WI38 (cell line): ENCODE measurements around the gene KIF3A.

Source experiments
- H3K4me3 ChIP-seq: 2 replicates; pipeline ENCODE4 v1.5.1; 2011; ENCODE audit warnings: low read depth, mild to moderate bottlenecking, control low read depth, low read length
- TF ChIP-seq, protein P1 (sequence below): IDR thresholded peaks from 2 replicates; pipeline ENCODE4 v1.5.1; 2012; ENCODE audit warnings: low read depth, mild to moderate bottlenecking, control low read depth, low read length

Gene KIF3A

DNA sequence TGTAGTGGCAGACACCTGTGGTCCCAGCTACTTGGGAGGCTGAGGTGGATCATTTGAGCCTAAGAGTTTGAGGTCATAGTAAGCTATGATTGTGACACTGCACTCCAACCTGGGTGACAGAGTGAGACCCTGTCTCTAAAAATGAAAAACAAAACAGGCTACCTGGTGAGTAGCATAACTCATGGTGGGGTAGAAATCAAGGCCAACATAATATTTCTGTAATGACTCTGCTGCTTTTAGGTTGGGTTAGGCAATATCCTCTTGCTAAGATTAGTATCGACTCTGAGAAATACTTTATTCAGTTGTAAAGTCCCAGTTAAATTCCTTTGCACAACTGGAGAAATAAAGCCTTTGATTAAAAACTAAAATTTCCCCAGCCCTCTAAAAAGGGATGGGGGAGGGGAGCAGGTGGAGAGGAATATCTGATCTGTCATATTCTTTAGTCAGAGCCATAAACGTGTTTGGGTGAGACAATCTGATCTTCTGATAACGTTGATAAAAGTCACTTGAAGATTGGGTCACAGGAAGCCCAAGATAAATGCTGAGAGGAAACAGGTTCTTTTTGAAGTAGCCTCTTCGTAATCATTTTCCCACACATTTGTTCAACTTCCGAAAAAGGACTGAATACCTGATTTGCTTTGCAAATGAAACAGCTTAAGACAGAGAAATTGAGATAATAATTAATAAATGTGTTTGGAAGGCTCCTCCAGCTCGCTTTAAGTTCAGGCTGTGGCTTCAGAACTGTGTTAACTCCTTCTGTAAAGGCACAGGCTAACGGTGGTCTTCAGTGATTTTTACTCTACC is 48.6 kb downstream of the KIF3A start:
- no peak overlapping the region for H3K4me3 ChIP-seq
- TF ChIP-seq, protein P1, sequence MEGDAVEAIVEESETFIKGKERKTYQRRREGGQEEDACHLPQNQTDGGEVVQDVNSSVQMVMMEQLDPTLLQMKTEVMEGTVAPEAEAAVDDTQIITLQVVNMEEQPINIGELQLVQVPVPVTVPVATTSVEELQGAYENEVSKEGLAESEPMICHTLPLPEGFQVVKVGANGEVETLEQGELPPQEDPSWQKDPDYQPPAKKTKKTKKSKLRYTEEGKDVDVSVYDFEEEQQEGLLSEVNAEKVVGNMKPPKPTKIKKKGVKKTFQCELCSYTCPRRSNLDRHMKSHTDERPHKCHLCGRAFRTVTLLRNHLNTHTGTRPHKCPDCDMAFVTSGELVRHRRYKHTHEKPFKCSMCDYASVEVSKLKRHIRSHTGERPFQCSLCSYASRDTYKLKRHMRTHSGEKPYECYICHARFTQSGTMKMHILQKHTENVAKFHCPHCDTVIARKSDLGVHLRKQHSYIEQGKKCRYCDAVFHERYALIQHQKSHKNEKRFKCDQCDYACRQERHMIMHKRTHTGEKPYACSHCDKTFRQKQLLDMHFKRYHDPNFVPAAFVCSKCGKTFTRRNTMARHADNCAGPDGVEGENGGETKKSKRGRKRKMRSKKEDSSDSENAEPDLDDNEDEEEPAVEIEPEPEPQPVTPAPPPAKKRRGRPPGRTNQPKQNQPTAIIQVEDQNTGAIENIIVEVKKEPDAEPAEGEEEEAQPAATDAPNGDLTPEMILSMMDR = no peak

DNA sequence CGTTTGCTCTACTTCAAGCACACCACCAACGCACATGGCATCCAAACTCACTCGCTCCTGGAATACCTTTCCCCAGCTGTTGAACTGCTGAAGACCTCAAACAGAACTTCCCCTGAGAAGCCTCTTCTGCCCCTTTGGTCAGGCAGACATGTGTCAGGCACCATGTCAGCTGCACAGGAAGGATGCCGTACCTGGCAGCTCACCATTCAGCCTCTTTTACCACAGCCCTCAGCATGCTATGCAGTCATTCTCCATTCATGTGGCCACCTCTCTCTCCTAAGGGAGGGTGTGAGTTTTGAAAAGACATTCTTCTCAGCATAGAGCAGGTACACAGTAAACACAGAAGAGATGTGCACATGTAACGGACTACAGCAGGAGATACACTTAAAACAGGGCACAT is 49.4 kb downstream of the KIF3A start:
- TF ChIP-seq, protein P1 = no peak
- no peak overlapping the region for H3K4me3 ChIP-seq

DNA sequence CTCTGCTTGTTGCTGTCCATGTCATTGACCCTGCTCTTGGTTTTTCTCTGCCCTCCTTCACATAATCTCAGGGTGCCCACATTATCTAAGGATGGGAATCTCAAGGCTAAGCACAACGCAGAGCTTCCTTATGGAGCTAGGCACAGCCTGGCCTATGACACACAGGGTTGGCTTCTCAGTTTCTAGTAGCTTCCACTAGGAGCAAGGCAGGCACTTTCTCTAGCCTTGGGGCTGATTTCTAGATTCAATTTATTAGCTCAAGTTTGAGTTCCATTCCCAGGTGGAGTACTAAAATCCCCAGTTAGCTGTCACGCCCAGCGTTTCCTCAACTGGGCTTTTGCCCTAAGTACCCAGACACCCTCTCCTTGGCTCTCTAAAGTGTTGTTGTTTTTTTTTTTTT is 51.2 kb downstream of the KIF3A start:
- TF ChIP-seq, protein P1 = no peak
- H3K4me3 ChIP-seq = no peak overlapping the region

DNA sequence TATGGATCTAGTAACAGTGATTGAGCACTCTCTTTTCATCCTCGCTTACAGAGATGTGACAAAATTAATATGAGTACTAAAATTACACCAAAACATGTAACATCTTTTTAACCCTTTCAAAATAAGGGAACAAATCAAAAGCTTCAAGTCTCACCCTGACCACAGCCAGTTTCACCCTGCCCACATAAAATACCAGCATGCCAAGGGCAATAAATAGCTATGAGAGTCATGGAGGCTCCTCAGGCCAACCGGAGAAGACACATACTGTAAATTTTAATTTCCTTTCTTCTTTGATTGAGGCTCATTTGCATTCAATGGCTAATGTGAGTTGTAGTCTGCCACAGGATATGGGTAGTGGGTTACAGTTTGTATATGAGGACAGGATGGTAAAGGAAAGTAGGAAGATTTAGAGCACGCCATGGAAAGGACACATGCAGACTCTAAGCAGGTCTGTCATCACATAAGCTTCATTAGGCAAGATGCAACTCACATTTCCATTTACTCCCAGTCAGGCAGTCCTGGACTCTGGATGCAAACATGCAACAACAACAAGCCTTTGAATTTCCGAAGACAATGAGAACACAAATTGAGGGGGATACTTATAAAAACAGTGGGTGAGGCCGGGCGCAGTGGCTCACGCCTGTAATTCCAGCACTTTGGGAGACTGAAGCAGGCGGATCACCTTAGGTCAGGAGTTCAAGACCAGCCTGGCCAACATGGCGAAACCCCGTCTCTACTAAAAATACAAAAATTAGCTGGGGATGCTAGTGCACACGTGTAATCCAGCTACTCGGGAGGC is 52.2 kb downstream of the KIF3A start:
- H3K4me3 ChIP-seq = no peak overlapping the region
- TF ChIP-seq, protein P1 = no peak

DNA sequence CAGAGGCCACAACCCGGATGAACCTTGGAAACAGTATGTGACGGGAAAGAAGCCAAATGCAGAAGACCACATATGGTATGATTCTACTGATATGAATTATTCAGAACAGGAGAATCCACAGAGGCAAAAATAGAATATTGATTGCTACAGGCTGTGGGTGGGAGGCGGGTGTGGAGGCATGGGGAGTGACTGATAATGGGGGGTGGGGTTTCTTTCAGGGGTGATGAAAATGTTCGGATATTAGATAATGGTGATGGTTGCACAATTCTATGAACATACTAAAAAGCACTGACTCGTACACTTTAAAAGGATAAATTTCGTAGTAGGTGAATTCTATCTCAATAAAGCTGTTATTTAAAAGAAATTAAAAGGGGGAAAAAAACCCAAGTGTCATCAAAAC is 52.9 kb downstream of the KIF3A start:
- no peak overlapping the region for H3K4me3 ChIP-seq
- TF ChIP-seq, protein P1 = no peak

DNA sequence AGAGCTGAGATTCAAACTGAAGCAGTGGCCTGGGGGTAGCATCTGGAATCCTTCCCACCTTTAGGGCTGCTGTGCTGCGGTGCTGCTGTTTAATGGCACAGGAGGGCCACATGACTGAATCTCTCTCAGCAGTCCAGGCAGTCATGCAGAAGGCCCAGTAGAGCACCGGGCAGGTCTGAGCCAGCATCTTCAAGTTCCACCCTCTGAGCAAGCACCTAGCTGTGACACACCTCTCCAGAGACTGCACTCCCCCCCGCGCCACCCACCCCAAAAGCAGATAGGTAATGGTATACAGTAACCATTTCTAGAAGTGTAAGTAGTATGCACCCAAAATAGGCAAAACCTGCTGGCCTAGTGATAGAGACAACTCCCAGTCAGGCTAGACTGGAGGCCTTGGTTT is 55.4 kb downstream of the KIF3A start:
- TF ChIP-seq, protein P1 = no peak
- H3K4me3 ChIP-seq = no peak overlapping the region

DNA sequence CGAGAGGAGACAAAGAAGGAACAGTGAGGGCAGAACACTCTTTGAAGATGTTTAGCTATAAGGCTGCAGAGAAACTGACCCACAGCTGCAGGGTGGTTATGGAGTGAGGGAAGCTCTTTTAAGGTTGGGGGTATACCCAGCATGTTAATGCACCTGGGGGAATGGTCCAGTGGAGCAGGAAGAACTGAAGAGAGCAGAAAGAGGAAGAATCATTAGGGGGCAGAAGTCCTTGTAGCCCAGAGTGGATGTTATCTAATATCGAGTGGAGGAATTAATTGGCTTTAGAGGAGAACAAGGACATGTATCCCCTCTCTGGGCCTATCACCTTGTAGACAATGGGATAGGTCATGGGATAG is 55.9 kb downstream of the KIF3A start:
- TF ChIP-seq, protein P1 = no peak
- H3K4me3 ChIP-seq = no peak overlapping the region
